Kidney (tissue), 14 donors: ENCODE measurements around the gene RNF146. TPM values are rescaled to one million over a fixed set of nuclear protein-coding genes. Genes with fewer than 3 reads are reported as not detected.

Experiments
- DNase-seq, 5 donors: peaks; one replicate each; pipeline ENCODE4 v3.0.0-alpha.2; 2013 to 2020
- FAIRE-seq: peaks from 2 replicates; lab custom pipeline; 2012; peaks lifted over from hg19 to GRCh38; lab: Jason Lieb, UNC
- H3K27ac ChIP-seq, 2 donors: one replicate each; pipeline ENCODE4 v1.7.0; 2013; ENCODE audit warnings: low read depth in 2 of 2, low read length in 2 of 2, inconsistent platforms in 1 of 2
- H3K27me3 ChIP-seq: one replicate; pipeline ENCODE4 v1.7.1; 2013; ENCODE audit warnings: low read length, inconsistent platforms; ENCODE audit not compliant: control insufficient read depth, insufficient read depth
- H3K36me3 ChIP-seq, 3 donors: one replicate each; pipeline versions ENCODE4 v1.7.0 to v1.7.1; 2013; ENCODE audit warnings: low read length in 3 of 3, control low read depth in 1 of 3, inconsistent platforms in 1 of 3; ENCODE audit not compliant: insufficient read depth in 3 of 3, control insufficient read depth in 2 of 3
- H3K4me1 ChIP-seq, 3 donors: one replicate each; pipeline versions ENCODE4 v1.7.0 to v1.7.1; 2013; ENCODE audit warnings: low read length in 3 of 3, inconsistent platforms in 1 of 3, low read depth in 1 of 3; ENCODE audit not compliant: control insufficient read depth in 2 of 3, insufficient read depth in 2 of 3
- H3K4me3 ChIP-seq, 3 donors: one replicate each; pipeline versions ENCODE4 v1.7.0 to v1.8.1; 2013; ENCODE audit warnings: low read length in 3 of 3, control low read depth in 1 of 3, inconsistent platforms in 1 of 3
- H3K9ac ChIP-seq, 3 donors: one replicate each; pipeline versions ENCODE4 v1.7.0 to v1.7.1; 2013; ENCODE audit warnings: low read length in 3 of 3, control low read depth in 1 of 3, inconsistent platforms in 1 of 3
- H3K9me3 ChIP-seq, 3 donors: one replicate each; pipeline versions ENCODE4 v1.7.0 to v1.7.1; 2013; ENCODE audit warnings: low read length in 3 of 3, control low read depth in 1 of 3, inconsistent platforms in 1 of 3; ENCODE audit not compliant: control insufficient read depth in 2 of 3, insufficient read depth in 1 of 3
- CTCF ChIP-seq: IDR thresholded peaks from 3 replicates; pipeline ENCODE4 v1.5.1; 2012; ENCODE audit warnings: mild to moderate bottlenecking, moderate library complexity, borderline replicate concordance; ENCODE audit not compliant: insufficient read depth; ENCODE audit errors: extremely low read depth
- intact Hi-C: fragments of 100-400 bp; cut with DNase I; formaldehyde crosslinking; loops from one replicate; pipeline ENCODE4 v1.11.1; 2022
- polyA plus RNA-seq: library from polyadenylated mRNA; stranded (reverse); fragments of 350-450 nt; fragmentation: Illumina TruSeq; extraction: RNeasy Lipid Tissue Mini Kit (QIAGEN cat#74804); gene quantifications from one replicate; pipeline ENCODE4 v1.2.3, GENCODE V29; 2014; ENCODE audit warnings: low read depth, low replicate concordance; ENCODE audit not compliant: insufficient read depth
- total RNA-seq: library from RNA; stranded (reverse); fragmentation: NEBNext Ultra II Directional; extraction: Animal tissue kit (Norgen Biotek cat#: 25700); gene quantifications from one replicate; pipeline ENCODE4 v1.2.1, GENCODE V29; 2021
- donor health status: control.
- donor health status: control.
- donor health status: control.
- donor health status: control.
- donor health status: control.
- donor health status: DM: yes; HTN: yes; CAD: no.
- donor health status: Normal renal cell carcinoma (clear cell type).

The RNF146 gene
- total and polyA plus RNA-seq, 2 donors from 2014 or later = 36.1 to 47.5 TPM

- Histone ChIP-seq H3K27me3 (no peaks in the 10 kb centered on the region), H3K36me3 (no peaks in the 10 kb centered on the region), H3K9ac (peak overlapping the region; percentile 80 to 98 (median 94)), H3K27ac (peak overlapping the region; percentile 100), H3K4me1 (peaks cover 0 to 6% (median 3%) of the 10 kb centered on the region in 3 donors), H3K4me3 (peak overlapping the region; percentile 89 to 97 (median 96)), H3K9me3 (no peaks in the 10 kb centered on the region)
- TF ChIP-seq CTCF = no peak
- DNase-seq = peak in 2 of 5 donors; percentile 44 to 58
- no peak for FAIRE-seq
- intact Hi-C loops = no loop called here
Observed at GRCh38 chr6:127267646-127268625, 1.3 kb downstream of the RNF146 start.

DNA sequence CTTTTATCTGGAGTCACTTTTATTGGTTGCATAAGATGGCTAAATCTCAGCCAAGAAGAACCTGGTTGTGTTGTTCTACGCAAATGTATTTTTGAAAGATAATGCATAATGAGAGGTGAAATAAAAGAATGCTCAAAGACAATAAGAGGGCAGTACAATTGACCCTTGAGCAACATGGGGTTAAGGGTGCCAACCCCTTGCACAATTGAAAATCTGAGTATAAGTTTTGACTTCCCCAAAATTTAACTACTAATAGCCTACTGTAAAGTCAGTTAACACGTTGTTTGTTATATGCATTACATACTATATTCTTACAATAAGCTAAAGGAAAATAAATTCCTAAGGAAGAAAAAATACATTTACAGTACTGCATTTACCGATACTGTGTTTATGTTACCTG, 5.9 kb downstream of the RNF146 start:
- DNase-seq (no peak), FAIRE-seq (no peak)
- H3K4me3 ChIP-seq = no peak overlapping the region
- intact Hi-C loops = no loop called here
- peaks cover 0 to 8% (median 6%) of the 10 kb centered on the region in 3 donors for H3K4me1 ChIP-seq
- no peak overlapping the region for H3K9ac ChIP-seq
- no peaks in the 10 kb centered on the region for H3K36me3 ChIP-seq
- TF ChIP-seq CTCF = no peak
- H3K27ac ChIP-seq = no peak overlapping the region
- H3K27me3 ChIP-seq = no peaks in the 10 kb centered on the region
- no peaks in the 10 kb centered on the region for H3K9me3 ChIP-seq

DNA sequence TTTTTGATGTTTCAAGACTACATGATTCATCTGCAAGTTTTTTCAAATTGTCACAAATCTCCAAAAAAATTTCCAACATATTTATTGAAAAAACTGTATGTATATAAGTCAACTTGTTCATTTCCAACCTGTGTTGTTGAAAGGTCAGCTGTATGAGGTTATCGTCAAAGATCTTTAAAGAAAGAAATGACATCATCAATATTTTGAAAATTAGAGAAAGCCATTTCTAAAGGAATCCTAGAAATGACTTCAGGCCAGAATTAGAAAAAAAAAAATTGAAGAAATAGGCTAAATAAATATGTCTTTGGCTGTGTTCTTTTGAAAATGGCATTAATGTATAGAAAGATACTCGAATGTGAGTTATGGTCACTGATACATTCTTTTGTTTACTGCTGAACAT, 6.8 kb downstream of the RNF146 start:
- H3K4me1 ChIP-seq = peaks cover 0 to 8% (median 6%) of the 10 kb centered on the region in 3 donors
- intact Hi-C loops = no loop called here
- no peak overlapping the region for H3K9ac ChIP-seq
- no peak for TF ChIP-seq CTCF
- H3K36me3 ChIP-seq = no peaks in the 10 kb centered on the region
- no peak overlapping the region for H3K27ac ChIP-seq
- H3K9me3 ChIP-seq = no peaks in the 10 kb centered on the region
- no peaks in the 10 kb centered on the region for H3K27me3 ChIP-seq
- FAIRE-seq (peak; percentile 45), DNase-seq (no peak)
- H3K4me3 ChIP-seq = no peak overlapping the region
